H1 (cell line): ENCODE data around the gene NDUFS4. TPM values are rescaled to one million over a fixed set of nuclear protein-coding genes. Genes with fewer than 3 reads are reported as not detected.

ENCODE experiments used
- JUND ChIP-seq: IDR thresholded peaks from 2 replicates; pipeline ENCODE4 v1.6.1; 2011; ENCODE audit warnings: mild to moderate bottlenecking, improper control_type of control experiment, low read length
- ZNF274 ChIP-seq: IDR thresholded peaks from 2 replicates; pipeline ENCODE4 v1.7.0; 2012; ENCODE audit warnings: low read length, borderline replicate concordance; ENCODE audit errors: extremely low read depth
- polyA plus RNA-seq, 7 experiments: library from polyadenylated mRNA; depleted of rRNA in 3 of 7; stranded (reverse) in 5 of 7; unstranded in 2 of 7; fragments of >200 nt in 5 of 7; fragments of 200-250 nt in 2 of 7; gene quantifications; 1 replicate in 5 of 7; 2 replicates in 1 of 7; 4 replicates in 1 of 7; pipeline versions ENCODE4 v1.2.1 to v1.2.3, GENCODE V29; 2011 to 2013; ENCODE audit warnings: missing spikeins in 2 of 7, mixed read lengths in 2 of 7
- total RNA-seq: library from RNA; stranded (reverse); fragmentation: NEBNext Ultra II Directional; extraction: Animal tissue kit (Norgen Biotek cat#: 25700); gene quantifications from 2 replicates; pipeline ENCODE4 v1.2.1, GENCODE V29; 2021

Gene NDUFS4
- total and polyA plus RNA-seq, 2 of the 8 experiments (the other 6 are each of a cell fraction or from before 2014, with no cell fraction given) = 74.6 to 75.9 TPM

GRCh38 chr5:53568871-53569270 is 8.4 kb downstream of the NDUFS4 start (continued):
- TF ChIP-seq ZNF274 = no peak
- TF ChIP-seq JUND = no peak
